Measurements from ENCODE around the gene YIPF2.
"Not testable (repeated sequence)": the region's sequence is repeated elsewhere in the genome, so short reads cannot be mapped to it uniquely, and the experiment has no call there.

The YIPF2 gene

GRCh38 chr19:10960314-10961072, 32.1 kb upstream of the YIPF2 start, which contains the start of gene SMARCA4:
TSS of gene SMARCA4 (plus strand) at chr19:10961030. CDS start at chr19:10984152, 23,122 bp downstream.
- DNase-seq (ENCODE audit: low read depth), result peak; percentile 86
- peak within 1 kb of the TSS; percentile 95 for H3K4me3 ChIP-seq (ENCODE audit: low read length)
- TF ChIP-seq CTCF (conservative IDR thresholded peaks at IDR 0.05; ENCODE audit: low read depth, low read length), result no peak

DNA sequence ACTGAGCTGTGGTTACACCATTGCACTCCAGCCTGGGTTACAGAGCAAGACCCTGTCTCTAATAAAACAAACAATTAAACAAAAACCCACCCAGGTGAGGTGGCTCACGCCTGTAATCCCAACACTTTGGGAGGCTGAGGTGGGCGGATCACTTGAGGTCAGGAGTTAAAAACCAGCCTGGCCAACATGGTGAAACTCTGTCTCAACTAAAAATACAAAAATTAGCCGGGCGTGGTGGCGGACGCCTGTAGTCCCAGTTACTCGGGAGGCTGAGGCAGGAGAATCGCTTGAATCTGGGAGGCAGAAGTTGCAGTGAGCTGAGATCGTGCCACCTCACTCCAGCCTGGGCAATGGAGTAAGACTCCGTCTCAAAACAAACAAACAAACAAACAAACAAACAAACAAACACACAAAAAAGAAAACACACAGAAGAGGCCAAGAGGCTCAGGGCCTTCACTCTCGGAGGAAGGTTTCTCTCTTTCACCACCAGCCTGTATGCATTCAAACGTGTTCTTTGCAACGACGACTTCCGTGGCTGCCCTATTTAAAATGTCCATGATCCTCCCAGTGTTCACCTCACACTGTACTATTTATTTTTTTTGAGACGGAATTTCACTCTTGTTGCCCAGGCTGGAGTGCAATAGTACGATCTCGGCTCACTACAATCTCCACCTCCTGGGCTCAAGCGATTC, 31.0 kb upstream of the YIPF2 start:
- H3K4me3 ChIP-seq (ENCODE audit: low read length); DNase-seq (ENCODE audit: low read depth): not testable (repeated sequence)

GRCh38 chr19:10952809-10953208, 24.4 kb upstream of the YIPF2 start:
- H3K4me3 ChIP-seq (ENCODE audit: low read length), result no peak overlapping the region
- no peak for DNase-seq (ENCODE audit: low read depth)
- no peak for TF ChIP-seq CTCF (conservative IDR thresholded peaks at IDR 0.05; ENCODE audit: low read depth, low read length)

DNA sequence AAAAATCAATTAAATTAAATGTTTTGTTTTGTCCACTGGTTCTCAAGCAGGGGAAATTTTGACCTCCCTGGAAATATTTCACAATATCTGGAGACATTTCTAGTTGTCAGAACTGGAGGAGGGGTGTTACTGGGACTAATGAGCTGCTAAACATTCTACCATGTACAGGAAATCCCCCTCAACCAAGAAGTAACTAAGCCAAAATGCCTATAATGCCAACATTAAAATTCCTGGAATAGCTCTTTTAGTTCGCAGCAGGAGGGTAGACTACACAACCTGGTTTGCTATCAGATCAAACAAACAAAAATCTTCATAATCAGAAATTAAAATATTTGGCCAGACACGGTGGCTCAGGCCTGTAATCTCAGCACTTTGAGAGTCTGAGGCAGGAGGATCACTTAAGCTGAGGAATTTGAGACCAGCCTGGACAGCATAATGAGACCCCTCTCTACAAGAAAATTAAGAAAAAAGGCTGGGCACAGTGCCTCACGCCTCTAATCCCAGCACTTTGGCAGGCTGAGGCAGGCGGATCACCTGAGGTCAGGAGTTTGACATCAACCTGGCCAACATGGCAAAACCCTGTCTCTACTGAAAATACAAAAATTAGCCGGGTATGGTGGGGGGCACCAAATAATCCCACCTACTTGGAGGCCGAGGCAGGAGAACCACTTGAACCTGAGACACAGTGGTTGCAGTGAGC, 18.7 kb upstream of the YIPF2 start:
- no peak overlapping the region for H3K4me3 ChIP-seq (ENCODE audit: low read length)
- peak; percentile 89 for DNase-seq (ENCODE audit: low read depth)
- TF ChIP-seq CTCF (conservative IDR thresholded peaks at IDR 0.05; ENCODE audit: low read depth, low read length), result no peak

GRCh38 chr19:10945264-10945663, 16.8 kb upstream of the YIPF2 start:
- no peak for DNase-seq (ENCODE audit: low read depth)
- TF ChIP-seq CTCF (conservative IDR thresholded peaks at IDR 0.05; ENCODE audit: low read depth, low read length), result no peak
- no peak overlapping the region for H3K4me3 ChIP-seq (ENCODE audit: low read length)

DNA sequence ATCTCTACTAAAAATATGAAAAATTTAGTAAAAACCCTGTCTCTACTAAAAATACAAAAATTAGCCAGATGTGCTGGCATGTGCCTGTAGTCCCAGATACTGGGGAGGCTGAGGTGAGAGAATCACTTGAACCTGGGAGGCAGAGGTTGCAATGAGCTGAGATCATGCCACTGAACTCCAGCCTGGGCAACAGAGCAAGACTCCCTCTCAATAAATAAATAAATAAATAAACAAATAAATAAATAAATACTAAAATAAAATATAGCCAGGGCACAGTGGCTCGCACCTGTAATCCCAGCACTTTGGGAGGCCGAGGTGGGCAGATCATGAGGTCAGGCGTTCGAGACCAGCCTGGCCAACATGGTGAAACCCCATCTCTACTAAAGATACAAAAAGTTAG, 15.0 kb upstream of the YIPF2 start:
- not testable (repeated sequence) for H3K4me3 ChIP-seq (ENCODE audit: low read length); DNase-seq (ENCODE audit: low read depth)

- not testable (repeated sequence) for DNase-seq (ENCODE audit: low read depth); H3K4me3 ChIP-seq (ENCODE audit: low read length)
Measured at GRCh38 chr19:10941649-10942048, 13.2 kb upstream of the YIPF2 start.

DNA sequence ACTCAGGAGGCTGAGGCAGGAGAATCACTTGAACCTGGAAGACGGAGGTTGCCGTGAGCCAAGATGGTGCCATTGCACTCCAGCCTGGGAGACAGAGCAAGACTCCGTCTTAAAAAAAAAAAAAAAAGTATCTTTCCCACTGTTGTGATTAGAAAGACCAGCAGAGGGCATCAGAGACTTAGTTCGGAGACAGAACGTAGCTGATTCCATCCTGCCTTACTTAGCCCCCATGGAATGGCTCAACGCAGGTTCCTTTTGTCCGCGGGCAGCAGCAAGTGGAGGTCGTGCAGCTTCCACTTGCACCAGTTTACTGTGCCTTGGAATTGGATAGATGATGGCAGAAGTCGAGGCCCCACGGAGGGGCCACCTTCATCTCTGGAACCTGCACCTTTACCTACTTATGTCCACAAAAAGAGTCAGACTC, 8.2 kb upstream of the YIPF2 start:
- peak overlapping the region; percentile 14 for H3K4me3 ChIP-seq (ENCODE audit: low read length)
- peak; percentile 63 for TF ChIP-seq CTCF (conservative IDR thresholded peaks at IDR 0.05; ENCODE audit: low read depth, low read length)
- no peak for DNase-seq (ENCODE audit: low read depth)

All from retinal pigment epithelial cell (primary cell).